A673 (cell line): ENCODE data around the gene DGKZ. TPM values are rescaled to one million over a fixed set of nuclear protein-coding genes. Genes with fewer than 3 reads are reported as not detected.

Source experiments
- BruUV-seq: library from RNA; stranded (reverse); fragments of 400-500 nt; replicated peaks from 2 replicates; lab custom pipeline; 2021; lab: Mats Ljungman, UMichigan
- CTCF ChIA-PET: fragments of 300-600 bp; sonication (Branson Sonifier 250); formaldehyde crosslinking; loops from one replicate; lab custom pipeline; 2022; ENCODE audit warnings: antibody characterized with exemption; lab: Charles Lee
- POLR2A ChIA-PET: fragments of 300-600 bp; sonication (Branson Sonifier 250); formaldehyde crosslinking; loops from one replicate; lab custom pipeline; 2022; ENCODE audit warnings: antibody characterized with exemption; ENCODE audit not compliant: low non-redundant PET; lab: Charles Lee
- DNase-seq: peaks from one replicate; pipeline ENCODE4 v3.0.0-alpha.2; 2015; ENCODE audit warnings: low spot score
- H3K27ac ChIP-seq: fragments of 200-600 bp; sonication (generic); 2 replicates; pipeline ENCODE4 v1.5.1; 2016; ENCODE audit warnings: mixed run types, low read depth, mild to moderate bottlenecking, mixed read lengths, antibody characterized with exemption, low read length; ENCODE audit not compliant: poor library complexity, severe bottlenecking
- H3K27me3 ChIP-seq: fragments of 200-600 bp; sonication (generic); replicated peaks from 2 replicates; pipeline ENCODE4 v1.6.1; 2017; ENCODE audit warnings: mixed run types, low read depth, mild to moderate bottlenecking, mixed read lengths, antibody characterized with exemption, low read length; ENCODE audit not compliant: insufficient read depth, poor library complexity
- H3K36me3 ChIP-seq: fragments of 200-600 bp; sonication (generic); 2 replicates; pipeline ENCODE4 v1.6.1; 2016; ENCODE audit warnings: mixed run types, mild to moderate bottlenecking, mixed read lengths, antibody characterized with exemption, low read length; ENCODE audit not compliant: insufficient read depth, poor library complexity, severe bottlenecking
- H3K4me1 ChIP-seq: fragments of 200-600 bp; sonication (generic); 2 replicates; pipeline ENCODE4 v1.6.1; 2017; ENCODE audit warnings: mixed run types, mild to moderate bottlenecking, mixed read lengths, antibody characterized with exemption, low read length; ENCODE audit not compliant: insufficient read depth, poor library complexity, severe bottlenecking
- H3K4me3 ChIP-seq: fragments of 200-600 bp; sonication (generic); 2 replicates; pipeline ENCODE4 v1.5.1; 2016; ENCODE audit warnings: low read depth, mixed run types, mild to moderate bottlenecking, mixed read lengths, low read length; ENCODE audit not compliant: poor library complexity, severe bottlenecking
- H3K9me3 ChIP-seq: fragments of 200-600 bp; sonication (generic); 2 replicates; pipeline ENCODE4 v1.6.1; 2016; ENCODE audit warnings: mixed run types, low read depth, mild to moderate bottlenecking, mixed read lengths, antibody characterized with exemption, low read length; ENCODE audit not compliant: poor library complexity, severe bottlenecking
- EZH2 ChIP-seq: fragments of 200-600 bp; sonication (generic); IDR thresholded peaks from 2 replicates; pipeline ENCODE4 v1.6.1; 2017; ENCODE audit warnings: borderline replicate concordance, low read depth, mild to moderate bottlenecking, mixed read lengths, antibody characterized with exemption, low read length; ENCODE audit not compliant: poor library complexity, severe bottlenecking
- intact Hi-C: fragments of 100-400 bp; cut with micrococcal nuclease; formaldehyde crosslinking; loops from one replicate; pipeline ENCODE4 v1.10.0; 2022; ENCODE audit not compliant: unreplicated experiment
- total RNA-seq: library from RNA; stranded (reverse); gene quantifications from 2 replicates; pipeline ENCODE4 v1.2.3, GENCODE V29; 2021
- TF ChIP-seq, protein P1 (sequence below): fragments of 300-800, 200-600 bp; sonication (generic); conservative IDR thresholded peaks from 2 replicates; pipeline ENCODE4 v1.5.1; 2017; ENCODE audit warnings: low read depth, mild to moderate bottlenecking, antibody characterized with exemption, low read length, moderate library complexity, mixed read lengths

Gene DGKZ
- total RNA-seq, 1 experiment from 2014 or later = 145 TPM

DNA sequence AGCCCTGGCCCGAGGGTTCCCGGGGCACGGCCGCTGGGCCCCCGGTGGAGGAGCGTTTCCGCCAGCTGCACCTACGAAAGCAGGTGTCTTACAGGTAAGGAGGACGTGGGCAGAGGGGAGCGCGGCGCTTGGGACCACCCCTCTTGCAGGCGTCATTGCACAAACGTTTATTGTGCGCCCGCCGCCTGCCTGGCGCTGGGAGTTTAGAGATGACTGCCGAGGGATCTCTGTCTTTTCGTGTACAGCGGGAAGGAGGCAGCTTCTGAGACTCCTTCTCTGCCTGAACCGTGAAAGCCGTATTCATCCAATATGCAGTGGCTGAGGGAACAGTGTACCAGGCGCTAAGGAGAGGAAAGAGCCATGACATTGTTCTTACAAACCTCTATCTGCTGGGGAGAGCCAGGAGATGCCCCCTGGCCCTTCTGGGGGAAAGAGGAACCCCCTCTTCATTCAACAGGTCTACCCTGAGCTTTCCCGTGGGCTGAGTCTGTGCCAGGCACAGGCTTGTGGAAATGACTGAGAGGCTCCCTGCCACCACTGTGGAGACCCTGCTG, 13.8 kb upstream of the DGKZ start:
- Histone ChIP-seq H3K27me3 (peaks cover 14% of the 10 kb centered on the region), H3K9me3 (no peaks in the 10 kb centered on the region), H3K27ac (no peak overlapping the region), H3K4me3 (peak overlapping the region; percentile 54), H3K4me1 (peaks cover 41% of the 10 kb centered on the region), H3K36me3 (no peaks in the 10 kb centered on the region)
- CTCF ChIA-PET = no interaction called here
- intact Hi-C loops = loop anchor here (5.0 kb wide), 1 partner anchor 51 kb away; no protein-coding TSS in a partner anchor
- POLR2A ChIA-PET = interaction anchor here (0.7 kb wide), 2 partner anchors 16 to 410 kb away, joined by 3 to 5 read pairs; no protein-coding TSS in a partner anchor
- TF ChIP-seq EZH2 = no peak
- TF ChIP-seq, protein P1, sequence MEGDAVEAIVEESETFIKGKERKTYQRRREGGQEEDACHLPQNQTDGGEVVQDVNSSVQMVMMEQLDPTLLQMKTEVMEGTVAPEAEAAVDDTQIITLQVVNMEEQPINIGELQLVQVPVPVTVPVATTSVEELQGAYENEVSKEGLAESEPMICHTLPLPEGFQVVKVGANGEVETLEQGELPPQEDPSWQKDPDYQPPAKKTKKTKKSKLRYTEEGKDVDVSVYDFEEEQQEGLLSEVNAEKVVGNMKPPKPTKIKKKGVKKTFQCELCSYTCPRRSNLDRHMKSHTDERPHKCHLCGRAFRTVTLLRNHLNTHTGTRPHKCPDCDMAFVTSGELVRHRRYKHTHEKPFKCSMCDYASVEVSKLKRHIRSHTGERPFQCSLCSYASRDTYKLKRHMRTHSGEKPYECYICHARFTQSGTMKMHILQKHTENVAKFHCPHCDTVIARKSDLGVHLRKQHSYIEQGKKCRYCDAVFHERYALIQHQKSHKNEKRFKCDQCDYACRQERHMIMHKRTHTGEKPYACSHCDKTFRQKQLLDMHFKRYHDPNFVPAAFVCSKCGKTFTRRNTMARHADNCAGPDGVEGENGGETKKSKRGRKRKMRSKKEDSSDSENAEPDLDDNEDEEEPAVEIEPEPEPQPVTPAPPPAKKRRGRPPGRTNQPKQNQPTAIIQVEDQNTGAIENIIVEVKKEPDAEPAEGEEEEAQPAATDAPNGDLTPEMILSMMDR = no peak
- peak; percentile 64 for DNase-seq
- no TSS peak for BruUV-seq

DNA sequence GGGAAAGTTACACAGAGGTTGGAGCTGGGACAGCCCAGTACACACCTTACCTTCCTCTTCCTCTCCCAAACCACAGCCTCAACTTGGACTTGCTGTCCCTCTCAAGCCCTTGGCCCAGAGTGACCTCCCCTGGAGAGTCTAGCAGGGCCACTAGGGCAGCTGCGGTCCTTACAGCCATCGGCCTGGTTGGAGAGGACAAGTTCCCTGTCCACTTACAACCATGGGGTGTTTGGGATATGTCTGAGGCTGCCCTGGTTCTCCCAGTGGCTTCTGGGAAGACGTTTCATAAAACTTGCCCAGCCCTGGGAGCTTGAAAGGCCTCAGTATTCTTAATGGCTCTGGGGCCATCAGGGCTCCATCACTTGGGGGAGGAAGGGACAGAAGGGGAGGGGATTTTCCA, 13.1 kb upstream of the DGKZ start:
- intact Hi-C loops = loop anchor here (5.0 kb wide), 1 partner anchor 52 kb away; no protein-coding TSS in a partner anchor
- no peak for DNase-seq
- TF ChIP-seq, protein P1 = no peak
- no peak for TF ChIP-seq EZH2
- ChIA-PET POLR2A (interaction anchor here (0.7 kb wide), 2 partner anchors 15 to 410 kb away, joined by 3 to 5 read pairs; no protein-coding TSS in a partner anchor), CTCF (interaction anchor here (1.1 kb wide), 1 partner anchor 25 kb away, joined by 3 read pairs; no protein-coding TSS in a partner anchor)
- Histone ChIP-seq H3K9me3 (no peaks in the 10 kb centered on the region), H3K27me3 (peaks cover 14% of the 10 kb centered on the region), H3K4me3 (no peak overlapping the region), H3K36me3 (no peaks in the 10 kb centered on the region), H3K27ac (no peak overlapping the region), H3K4me1 (peaks cover 48% of the 10 kb centered on the region)
- BruUV-seq = no TSS peak

DNA sequence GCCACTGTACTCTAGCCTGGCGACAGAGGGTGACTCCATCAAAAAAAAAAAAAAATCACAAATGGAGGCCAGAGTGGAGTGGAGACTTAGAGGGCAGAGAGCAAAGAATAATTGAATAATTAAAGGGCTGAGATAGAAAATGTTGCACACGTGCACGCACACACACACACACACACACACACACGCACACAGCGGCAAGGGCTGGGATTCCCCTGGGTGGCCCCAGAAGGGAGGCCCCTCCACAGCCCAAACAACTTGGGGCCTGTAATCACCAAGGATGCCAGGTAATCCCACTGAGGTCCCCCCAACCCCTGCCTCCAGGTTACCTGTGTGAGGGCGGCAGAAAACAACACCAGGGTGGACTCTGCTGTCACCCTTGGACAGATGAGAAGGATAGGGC, 12.0 kb upstream of the DGKZ start:
- intact Hi-C loops = no loop called here
- H3K27me3 ChIP-seq = peaks cover 14% of the 10 kb centered on the region
- DNase-seq = no peak
- ChIA-PET POLR2A (interaction anchor here (0.6 kb wide), 2 partner anchors 40 to 1202 kb away, joined by 3 read pairs; no protein-coding TSS in a partner anchor), CTCF (interaction anchor here (1.1 kb wide), 1 partner anchor 26 kb away, joined by 3 read pairs; no protein-coding TSS in a partner anchor)
- no TSS peak for BruUV-seq
- no peaks in the 10 kb centered on the region for H3K36me3 ChIP-seq
- no peak overlapping the region for H3K4me3 ChIP-seq
- no peak for TF ChIP-seq EZH2
- TF ChIP-seq, protein P1 = no peak
- H3K4me1 ChIP-seq = peaks cover 53% of the 10 kb centered on the region
- no peak overlapping the region for H3K27ac ChIP-seq
- no peaks in the 10 kb centered on the region for H3K9me3 ChIP-seq
